NCI-H460 (cell line): ENCODE measurements around the gene DARS1. TPM values are rescaled to one million over a fixed set of nuclear protein-coding genes. Genes with fewer than 3 reads are reported as not detected.
"Not testable (repeated sequence)": the region's sequence is repeated elsewhere in the genome, so short reads cannot be mapped to it uniquely, and the experiment has no call there.

Experiments
- DNase-seq: peaks from one replicate; pipeline ENCODE4 v3.0.0-alpha.2; 2016; ENCODE audit warnings: low read depth; ENCODE audit errors: extremely low read depth
- total RNA-seq: library from RNA; depleted of rRNA; stranded (reverse); fragments of >200 nt; shearing (Covaris generic); gene quantifications from 2 replicates; pipeline ENCODE4 v1.2.3, GENCODE V29; 2014; rRNA removed

The DARS1 gene
- total RNA-seq, 1 experiment from 2014 or later: 124 TPM

DNA sequence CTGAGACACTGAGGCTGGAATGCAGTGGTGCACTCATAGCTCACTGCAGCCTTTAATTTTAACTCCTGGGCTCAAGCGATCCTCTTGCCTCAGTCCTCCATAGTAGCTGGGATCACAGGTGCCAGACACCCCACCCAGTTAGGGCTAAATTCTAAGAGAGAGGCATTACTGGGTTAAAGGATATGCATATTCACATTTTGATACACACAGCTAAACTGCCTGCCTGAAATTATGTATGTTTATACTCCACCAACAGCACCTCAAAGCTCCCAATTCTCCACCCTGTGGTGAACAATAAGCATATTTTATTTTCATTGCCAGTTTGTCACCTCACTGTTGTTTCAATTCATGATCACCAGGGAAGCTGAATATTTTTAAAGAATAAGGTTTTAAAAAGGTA is 90.5 kb downstream of the DARS1 start:
- no peak for DNase-seq

DNA sequence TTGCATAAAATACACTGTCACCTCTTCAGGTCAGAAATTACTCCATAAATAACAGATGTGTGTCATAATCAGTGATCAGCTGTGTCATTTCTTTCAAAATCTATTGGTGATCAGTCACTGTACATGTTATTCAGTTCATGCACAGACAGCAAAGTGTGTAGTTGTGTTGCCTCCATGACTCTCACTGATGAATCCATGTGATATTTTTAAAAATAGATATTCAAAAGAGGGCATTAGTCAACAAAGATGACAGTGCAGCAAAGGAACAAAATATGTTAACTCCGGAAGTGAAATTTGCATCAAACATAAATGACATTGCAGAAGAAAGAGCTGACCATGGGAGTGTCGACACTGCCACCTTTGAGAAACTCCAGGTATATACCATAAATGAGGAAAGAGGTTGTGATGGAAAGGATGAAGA is 92.0 kb downstream of the DARS1 start:
- DNase-seq: no peak

DNA sequence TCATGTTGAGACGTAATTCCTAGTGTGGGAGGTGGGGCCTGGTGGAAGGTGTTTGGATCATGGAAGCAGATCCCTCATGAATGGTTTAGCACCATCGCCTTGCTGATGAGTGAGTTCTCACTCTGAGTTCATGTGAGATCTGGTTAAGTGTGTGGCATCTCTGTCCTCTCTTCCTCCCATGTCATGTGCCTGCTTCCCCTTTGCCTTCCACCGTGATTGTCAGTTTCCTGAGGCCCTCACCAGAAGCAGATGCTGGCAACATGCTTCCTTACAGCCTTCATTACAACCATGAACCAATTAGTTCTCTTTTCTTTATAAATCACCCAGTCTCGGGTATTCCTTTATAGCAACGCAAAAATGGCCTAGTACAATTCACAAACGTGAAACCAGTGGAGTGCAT is 94.6 kb downstream of the DARS1 start:
- DNase-seq: no peak

DNA sequence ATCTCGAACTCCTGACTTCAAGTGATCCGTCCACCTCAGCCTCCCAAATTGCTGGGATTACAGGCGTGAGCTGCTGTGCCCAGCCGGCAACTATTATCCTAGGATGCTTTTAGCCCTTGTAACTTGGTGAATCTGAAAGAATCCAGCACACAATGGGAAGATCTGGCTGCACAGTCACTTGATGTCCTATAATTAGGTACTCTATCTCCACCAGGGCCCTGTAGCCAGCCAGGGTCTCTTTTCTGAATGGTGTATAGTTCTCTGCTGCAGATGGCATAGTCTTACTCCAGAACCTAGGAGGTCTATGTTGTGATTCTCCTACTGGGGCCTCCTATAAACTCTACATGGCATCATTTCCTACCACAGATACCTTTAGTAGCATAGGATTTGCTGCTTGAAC is 95.3 kb downstream of the DARS1 start:
- DNase-seq: no peak

DNA sequence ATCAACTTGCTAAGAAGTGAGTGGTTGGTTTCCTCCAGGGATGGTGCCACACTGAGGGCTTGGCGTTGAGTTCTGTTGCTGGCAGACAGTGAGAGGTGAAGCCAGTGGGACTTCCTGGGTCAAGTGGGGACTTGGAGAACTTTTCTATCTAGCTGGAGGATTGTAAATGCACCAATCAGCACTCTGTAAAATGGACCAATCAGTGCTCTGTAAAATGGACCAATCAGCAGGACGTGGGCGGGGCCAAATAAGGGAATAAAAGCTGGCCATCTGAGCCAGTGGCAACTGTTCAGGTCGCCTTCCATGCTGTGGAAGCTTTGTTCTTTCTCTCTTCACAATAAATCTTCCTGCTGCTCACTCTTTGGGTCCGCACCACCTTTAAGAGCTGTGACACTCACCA is 96.8 kb downstream of the DARS1 start:
- DNase-seq: not testable (repeated sequence)

DNA sequence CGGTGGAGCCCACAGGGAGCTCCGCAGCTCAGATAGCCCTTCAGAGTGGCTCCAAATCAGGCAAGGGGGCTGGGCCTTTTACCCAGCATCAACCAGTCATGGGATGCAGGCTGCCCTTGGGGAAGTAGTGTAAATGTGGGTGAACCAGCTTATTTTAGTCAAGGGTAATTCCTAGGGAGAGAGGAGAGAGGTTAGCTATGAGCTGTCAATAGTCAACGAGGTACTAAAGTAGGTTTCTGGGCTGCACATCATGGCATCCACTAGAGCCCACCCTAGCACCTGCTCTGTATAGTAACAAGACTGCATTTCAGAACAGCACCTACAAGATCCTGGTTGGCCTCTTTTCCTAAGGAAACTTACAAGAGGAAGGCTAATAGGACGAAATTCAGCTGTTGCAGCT is 99.7 kb downstream of the DARS1 start:
- DNase-seq: no peak

DNA sequence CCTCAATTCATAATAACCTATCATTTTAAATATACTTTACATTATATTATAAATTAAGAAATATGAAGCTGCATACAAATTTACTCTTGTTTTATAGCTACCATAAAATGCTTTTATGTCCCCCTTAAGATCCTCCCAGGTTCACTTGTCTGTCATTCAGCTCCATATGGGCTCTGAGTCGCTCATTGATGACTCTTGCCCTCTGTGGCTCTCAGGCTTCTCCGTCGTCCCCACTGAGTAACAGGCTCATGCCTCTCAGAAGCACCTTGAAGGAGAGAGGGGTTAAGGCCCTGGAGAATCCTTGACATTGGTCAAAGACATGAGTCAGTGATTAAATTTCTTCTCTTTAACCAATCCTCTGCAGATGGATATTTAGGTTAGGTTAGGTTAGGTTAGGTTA is 103.0 kb downstream of the DARS1 start:
- no peak for DNase-seq

DNA sequence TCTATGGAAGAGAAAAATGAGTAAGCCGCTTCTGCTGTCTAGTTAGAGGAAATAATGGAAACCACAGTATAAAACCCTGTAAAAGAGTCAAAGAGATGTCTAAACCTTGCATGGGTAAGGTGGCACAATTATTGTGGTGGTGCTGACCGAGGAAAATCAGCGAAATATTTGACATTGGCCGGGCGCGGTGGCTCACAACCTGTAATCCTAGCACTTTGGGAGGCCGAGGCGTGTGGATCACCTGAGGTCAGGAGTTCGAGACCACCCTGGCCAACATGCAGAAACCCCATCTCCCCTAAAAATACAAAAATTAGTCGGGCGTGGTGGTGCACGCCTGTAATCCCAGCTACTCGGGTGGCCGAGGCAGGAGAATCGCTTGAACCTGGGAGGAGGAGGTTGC is 108.7 kb downstream of the DARS1 start:
- not testable (repeated sequence) for DNase-seq

DNA sequence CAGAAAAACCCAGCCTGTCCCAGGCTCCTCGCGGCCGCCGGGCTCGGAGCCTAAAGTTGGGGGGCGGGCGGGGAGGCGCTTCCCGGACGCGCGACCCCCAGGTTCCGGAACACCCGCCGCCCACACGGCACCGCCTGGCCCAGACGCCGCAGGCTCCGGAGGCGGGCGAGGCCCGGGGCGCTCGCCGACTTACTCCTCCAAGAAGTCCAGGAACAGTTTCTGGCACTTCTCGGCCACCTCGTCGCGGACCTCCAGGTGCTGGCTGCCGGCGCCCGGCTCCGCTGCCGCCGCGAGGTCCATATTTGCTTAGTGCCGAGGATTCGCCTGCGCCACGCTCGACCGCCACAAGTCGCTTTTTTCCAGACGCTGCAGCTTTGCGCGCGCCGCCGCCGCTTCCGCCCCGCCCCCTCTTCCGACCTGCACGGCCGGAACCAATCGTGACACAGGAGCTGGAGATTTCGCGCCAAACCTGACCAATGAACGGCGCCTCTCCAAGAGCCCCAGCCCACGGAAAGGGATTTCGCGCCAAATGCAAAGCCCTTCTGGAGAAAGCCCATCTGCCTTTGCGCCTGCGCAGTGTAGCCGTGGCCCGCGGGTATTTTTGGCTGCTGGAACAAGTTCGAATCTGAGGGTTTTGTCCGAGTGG is 109.2 kb downstream of the DARS1 start, which contains the start of gene MCM6:
TSS of gene MCM6 (minus strand) at position 378 of the 646 bp plus-strand sequence. CDS start at position 300, 78 bp downstream.
- peak; percentile 99 for DNase-seq

DNA sequence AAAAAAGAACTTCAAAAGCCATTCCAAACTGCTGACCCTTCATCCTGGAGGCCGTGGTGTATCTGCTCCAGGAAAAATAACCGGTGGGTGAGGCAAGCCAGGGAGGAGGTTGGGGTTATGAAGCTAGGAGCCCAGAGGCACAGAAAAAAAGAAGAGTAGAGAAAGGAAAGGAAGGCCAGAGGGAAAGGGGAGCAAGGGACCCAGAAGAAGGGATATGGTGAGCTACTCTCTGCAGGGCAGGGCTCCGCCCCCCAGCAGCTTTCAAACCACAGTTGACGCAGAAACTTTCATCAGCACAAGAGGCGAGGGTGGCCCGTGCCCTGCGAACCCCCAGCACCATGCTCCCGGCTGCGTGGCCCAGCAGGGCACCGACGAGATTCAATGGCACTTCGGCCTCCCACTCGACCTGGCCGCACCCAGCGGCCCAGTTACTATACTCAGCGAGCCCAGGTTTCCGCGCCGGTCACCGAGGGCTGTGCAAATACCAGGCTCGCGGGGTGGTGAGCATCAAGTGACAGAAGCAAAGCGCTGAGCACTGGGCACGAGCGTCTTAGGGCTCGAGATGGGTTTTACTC is 109.8 kb downstream of the DARS1 start:
- DNase-seq: peak; percentile 26

DNA sequence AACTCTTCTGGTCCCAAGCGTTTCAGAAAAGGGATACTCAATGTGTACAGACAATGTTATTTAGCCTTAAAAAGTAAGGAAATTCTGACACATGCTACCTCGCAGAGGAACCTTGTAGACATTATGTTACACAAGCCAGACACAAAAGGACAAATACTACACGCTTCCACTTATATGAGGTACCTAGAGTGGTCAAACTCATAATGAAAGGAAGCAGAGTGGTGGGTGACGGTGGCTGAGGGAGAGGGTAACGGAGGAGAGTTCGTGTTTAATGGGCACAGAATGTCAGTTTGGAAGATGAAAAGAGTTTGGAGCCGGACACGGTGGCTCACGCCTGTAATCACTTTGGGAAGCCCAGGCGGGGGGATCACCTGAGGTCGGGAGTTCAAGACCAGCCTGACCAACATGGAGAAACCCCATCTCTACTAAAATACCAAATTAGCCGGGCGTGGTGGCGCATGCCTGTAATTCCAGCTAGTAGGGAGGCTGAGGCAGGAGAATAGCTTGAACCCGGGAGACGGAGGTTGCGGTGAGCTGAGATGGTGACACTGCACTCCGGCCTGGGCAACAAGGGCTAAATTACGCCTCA is 110.6 kb downstream of the DARS1 start:
- DNase-seq: no peak

DNA sequence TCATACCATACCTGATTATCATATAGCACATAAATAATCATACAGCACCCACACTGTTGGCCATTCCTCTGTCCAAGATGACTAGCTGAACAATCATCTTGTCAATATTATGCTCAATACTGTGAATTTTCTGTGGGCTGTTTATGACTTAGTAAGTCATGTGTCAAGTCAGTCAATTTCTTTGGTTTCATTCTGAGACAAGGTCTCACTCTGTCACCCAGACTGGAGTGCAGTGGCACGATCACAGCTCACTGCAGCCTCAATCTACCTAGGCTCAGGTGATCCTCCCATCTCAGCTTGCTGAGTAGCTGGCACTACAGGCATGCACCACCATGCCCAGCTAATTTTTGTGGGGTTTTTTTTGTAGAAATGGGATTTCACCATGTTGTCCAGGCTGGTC is 114.9 kb downstream of the DARS1 start:
- no peak for DNase-seq

DNA sequence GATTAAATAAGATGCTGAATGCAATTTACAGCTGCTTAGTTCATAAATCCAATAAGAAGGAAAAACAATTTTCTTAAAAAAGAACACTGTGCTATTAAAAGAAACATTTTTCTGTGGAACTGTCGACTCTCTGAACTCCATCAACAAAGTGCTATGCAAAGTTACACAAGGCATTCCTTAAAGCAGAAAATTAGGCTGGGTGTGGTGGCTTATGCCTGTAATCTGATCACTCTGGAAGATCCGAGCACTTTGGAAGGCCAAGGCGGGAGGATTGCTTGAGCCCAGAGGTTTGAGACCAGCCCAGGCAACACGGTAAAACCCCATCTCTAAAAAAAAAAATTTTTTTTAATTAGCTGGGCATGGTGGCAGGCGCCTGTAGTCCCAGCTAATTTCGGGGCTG is 122.2 kb downstream of the DARS1 start:
- DNase-seq: no peak

DNA sequence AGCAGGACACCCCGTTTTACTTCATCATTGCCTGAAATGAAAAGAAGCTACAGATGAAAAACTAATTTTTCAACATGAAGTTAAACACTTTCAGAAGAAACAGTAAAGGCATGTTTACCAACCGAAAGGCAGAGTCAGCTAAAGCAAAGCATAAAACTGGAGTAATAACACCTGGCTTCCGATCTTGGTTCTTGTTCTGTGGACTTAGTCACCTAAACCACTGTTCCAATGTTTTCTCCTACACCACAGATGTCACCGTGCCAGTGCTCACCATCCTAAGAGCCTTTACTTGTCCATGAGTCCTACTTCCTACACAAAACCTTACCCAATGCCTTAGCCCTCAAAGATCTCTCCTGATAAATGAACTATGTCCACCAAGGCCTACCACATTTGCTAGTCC is 122.7 kb downstream of the DARS1 start:
- DNase-seq: no peak

Other genes with a start within 250 kb of the DARS1 start
- 71.4 and 85.9 TPM in 2 replicates for gene UBXN4, start 243.8 kb downstream of the DARS1 start, total RNA-seq
- gene LCT, start 148.4 kb downstream of the DARS1 start, total RNA-seq: 0.02 and 0.06 TPM in 2 replicates
- 15.0 and 20.9 TPM in 2 replicates for gene MCM6, start 109.2 kb downstream of the DARS1 start, total RNA-seq
- gene CXCR4, start 132.5 kb upstream of the DARS1 start, total RNA-seq: 0.12 TPM in 1 of 2 replicates, not detected in the other